BLaER1 treated with 17β-estradiol and CSF1 and Interleukin-3, amounts not matched to agents 10 nM and 100 nM (cell line): ENCODE data around the gene CLCF1.

Source experiments
- H3K27ac ChIP-seq, 11 experiments: shearing (Covaris generic); formaldehyde crosslinking; 2 replicates each; pipeline ENCODE4 v1.8.1; 2022
- H3K27me3 ChIP-seq, 11 experiments: shearing (Covaris generic); formaldehyde crosslinking; 2 replicates each; pipeline ENCODE4 v1.8.1; 2022
- H3K36me3 ChIP-seq, 11 experiments: shearing (Covaris generic); formaldehyde crosslinking; 2 replicates each; pipeline ENCODE4 v1.8.1; 2022
- H3K4me1 ChIP-seq, 10 experiments: shearing (Covaris generic); formaldehyde crosslinking; 2 replicates each; pipeline ENCODE4 v1.8.1; 2022
- H3K4me2 ChIP-seq, 11 experiments: shearing (Covaris generic); formaldehyde crosslinking; 2 replicates each; pipeline ENCODE4 v1.8.1; 2022
- H3K4me3 ChIP-seq, 10 experiments: shearing (Covaris generic); formaldehyde crosslinking; 2 replicates each; pipeline ENCODE4 v1.8.1; 2022
- H3K9ac ChIP-seq, 11 experiments: shearing (Covaris generic); formaldehyde crosslinking; 2 replicates each; pipeline ENCODE4 v1.8.1; 2022
- H3K9me3 ChIP-seq, 11 experiments: shearing (Covaris generic); formaldehyde crosslinking; replicated peaks in 1 of 11; 2 replicates each; pipeline ENCODE4 v1.8.1; 2022
- H4K20me1 ChIP-seq, 11 experiments: shearing (Covaris generic); formaldehyde crosslinking; 2 replicates each; pipeline ENCODE4 v1.8.1; 2022
- Cebpa-rat ChIP-seq, 11 experiments: shearing (Covaris generic); IDR thresholded peaks; 2 replicates each; pipeline ENCODE4 v1.8.1; 2022

The CLCF1 gene

GRCh38 chr11:67368621-67369020 lies 4.8 kb downstream of the CLCF1 start:
- Histone ChIP-seq H3K4me3 (no peak overlapping the region), H4K20me1 (peaks cover 0 to 55% (median 14%) of the 10 kb centered on the region in 11 experiments; a peak in 12 of 22 replicates), H3K9me3 (no peaks in the 10 kb centered on the region), H3K36me3 (peaks cover 0 to 6% (median 0%) of the 10 kb centered on the region in 11 experiments; a peak in 2 of 22 replicates), H3K27ac (no peak overlapping the region), H3K4me1 (peaks cover 71 to 92% (median 88%) of the 10 kb centered on the region in 10 experiments), H3K9ac (no peak overlapping the region), H3K27me3 (peaks cover 8 to 46% (median 28%) of the 10 kb centered on the region in 11 experiments; a peak in 20 of 22 replicates), H3K4me2 (peak overlapping the region; percentile 76 to 99 (median 82))
- no peak for TF ChIP-seq Cebpa-rat (IDR thresholded peaks at IDR 0.05)

GRCh38 chr11:67367761-67368227 lies 5.6 kb downstream of the CLCF1 start:
- H3K4me2 ChIP-seq: peak overlapping the region; percentile 76 to 99 (median 82)
- no peak overlapping the region for H3K27ac ChIP-seq
- peaks cover 71 to 88% (median 85%) of the 10 kb centered on the region in 10 experiments for H3K4me1 ChIP-seq

GRCh38 chr11:67366961-67367760 lies 6.2 kb downstream of the CLCF1 start:
- Histone ChIP-seq H3K4me3 (no peak overlapping the region), H4K20me1 (peaks cover 0 to 55% (median 14%) of the 10 kb centered on the region in 11 experiments; a peak in 12 of 22 replicates), H3K9me3 (no peaks in the 10 kb centered on the region), H3K4me2 (peak overlapping the region; percentile 76 to 99 (median 82)), H3K27ac (no peak overlapping the region), H3K9ac (no peak overlapping the region), H3K4me1 (peaks cover 70 to 86% (median 83%) of the 10 kb centered on the region in 10 experiments), H3K36me3 (peaks cover 0 to 6% (median 0%) of the 10 kb centered on the region in 11 experiments; a peak in 2 of 22 replicates), H3K27me3 (peaks cover 6 to 33% (median 19%) of the 10 kb centered on the region in 11 experiments; a peak in 20 of 22 replicates)
- TF ChIP-seq Cebpa-rat (IDR thresholded peaks at IDR 0.05): no peak

More at GRCh38 chr11:67367761-67368227, 5.6 kb downstream of the CLCF1 start:
- H3K27me3 ChIP-seq: peaks cover 8 to 38% (median 21%) of the 10 kb centered on the region in 11 experiments; a peak in 20 of 22 replicates
- peaks cover 0 to 6% (median 0%) of the 10 kb centered on the region in 11 experiments; a peak in 2 of 22 replicates for H3K36me3 ChIP-seq
- TF ChIP-seq Cebpa-rat (IDR thresholded peaks at IDR 0.05): no peak
- no peak overlapping the region for H3K9ac ChIP-seq
- peaks cover 0 to 55% (median 14%) of the 10 kb centered on the region in 11 experiments; a peak in 12 of 22 replicates for H4K20me1 ChIP-seq
- no peaks in the 10 kb centered on the region for H3K9me3 ChIP-seq
- no peak overlapping the region for H3K4me3 ChIP-seq

- TF ChIP-seq Cebpa-rat (IDR thresholded peaks at IDR 0.05): no peak
- Histone ChIP-seq H4K20me1 (peaks cover 0 to 54% (median 8%) of the 10 kb centered on the region in 11 experiments; a peak in 11 of 22 replicates), H3K4me1 (peaks cover 64 to 80% (median 77%) of the 10 kb centered on the region in 10 experiments), H3K9ac (no peak overlapping the region), H3K4me2 (peak overlapping the region; percentile 76 to 99 (median 82)), H3K9me3 (no peaks in the 10 kb centered on the region), H3K27ac (no peak overlapping the region), H3K4me3 (no peak overlapping the region), H3K27me3 (peaks cover under 1 to 27% (median 15%) of the 10 kb centered on the region in 11 experiments; a peak in 15 of 22 replicates), H3K36me3 (peaks cover 0 to 6% (median 0%) of the 10 kb centered on the region in 11 experiments; a peak in 2 of 22 replicates)
Measured at GRCh38 chr11:67366546-67366945, 6.9 kb downstream of the CLCF1 start.

GRCh38 chr11:67365736-67366444 lies 7.5 kb downstream of the CLCF1 start:
- Histone ChIP-seq H3K9ac (no peak overlapping the region), H3K27ac (no peak overlapping the region), H4K20me1 (peaks cover 0 to 48% (median 1%) of the 10 kb centered on the region in 11 experiments; a peak in 9 of 22 replicates), H3K9me3 (no peaks in the 10 kb centered on the region), H3K36me3 (peaks cover 0 to 6% (median 0%) of the 10 kb centered on the region in 11 experiments; a peak in 2 of 22 replicates), H3K27me3 (peaks cover 0 to 23% (median 13%) of the 10 kb centered on the region in 11 experiments; a peak in 11 of 22 replicates), H3K4me1 (peaks cover 57 to 73% (median 70%) of the 10 kb centered on the region in 10 experiments), H3K4me2 (peak overlapping the region; percentile 76 to 99 (median 82)), H3K4me3 (no peak overlapping the region)
- TF ChIP-seq Cebpa-rat (IDR thresholded peaks at IDR 0.05): no peak

GRCh38 chr11:67364783-67365722 lies 8.3 kb downstream of the CLCF1 start:
- Histone ChIP-seq H3K4me1 (peaks cover 50 to 65% (median 63%) of the 10 kb centered on the region in 10 experiments), H3K36me3 (peaks cover 0 to 6% (median 0%) of the 10 kb centered on the region in 11 experiments; a peak in 2 of 22 replicates), H3K9me3 (no peaks in the 10 kb centered on the region), H3K4me2 (peak overlapping the region; percentile 5 to 99 (median 82); a peak in 20 of 22 replicates), H4K20me1 (peaks cover 0 to 43% (median 0%) of the 10 kb centered on the region in 11 experiments; a peak in 7 of 22 replicates), H3K27ac (no peak overlapping the region), H3K4me3 (no peak overlapping the region), H3K27me3 (peaks cover 0 to 22% (median 13%) of the 10 kb centered on the region in 11 experiments; a peak in 11 of 22 replicates), H3K9ac (no peak overlapping the region)
- no peak for TF ChIP-seq Cebpa-rat (IDR thresholded peaks at IDR 0.05)

- peak overlapping the region in 10 of 11 experiments; percentile 5 to 99 (median 82); a peak in 20 of 22 replicates for H3K4me2 ChIP-seq
- peaks cover 0 to 6% (median 0%) of the 10 kb centered on the region in 11 experiments; a peak in 2 of 22 replicates for H3K36me3 ChIP-seq
- peaks cover 0 to 22% (median 13%) of the 10 kb centered on the region in 11 experiments; a peak in 11 of 22 replicates for H3K27me3 ChIP-seq
- no peak overlapping the region for H3K4me3 ChIP-seq
- peaks cover 0 to 34% (median 0%) of the 10 kb centered on the region in 11 experiments; a peak in 6 of 22 replicates for H4K20me1 ChIP-seq
- H3K9me3 ChIP-seq: no peaks in the 10 kb centered on the region
- TF ChIP-seq Cebpa-rat (IDR thresholded peaks at IDR 0.05): no peak
- H3K4me1 ChIP-seq: peaks cover 44 to 56% (median 54%) of the 10 kb centered on the region in 10 experiments
- H3K27ac ChIP-seq: no peak overlapping the region
- H3K9ac ChIP-seq: no peak overlapping the region
Measured at GRCh38 chr11:67364169-67364568, 9.2 kb downstream of the CLCF1 start.
